ENCODE measurements around the gene SELENOO. TPM values are rescaled to one million over a fixed set of nuclear protein-coding genes. Genes with fewer than 3 reads are reported as not detected.
A peak's percentile ranks its signal among the peaks of the same experiment; 100 is the strongest.

SELENOO gene
- total and polyA plus RNA-seq, 2 experiments from 2014 or later: 29.8 to 54.5 TPM

DNA sequence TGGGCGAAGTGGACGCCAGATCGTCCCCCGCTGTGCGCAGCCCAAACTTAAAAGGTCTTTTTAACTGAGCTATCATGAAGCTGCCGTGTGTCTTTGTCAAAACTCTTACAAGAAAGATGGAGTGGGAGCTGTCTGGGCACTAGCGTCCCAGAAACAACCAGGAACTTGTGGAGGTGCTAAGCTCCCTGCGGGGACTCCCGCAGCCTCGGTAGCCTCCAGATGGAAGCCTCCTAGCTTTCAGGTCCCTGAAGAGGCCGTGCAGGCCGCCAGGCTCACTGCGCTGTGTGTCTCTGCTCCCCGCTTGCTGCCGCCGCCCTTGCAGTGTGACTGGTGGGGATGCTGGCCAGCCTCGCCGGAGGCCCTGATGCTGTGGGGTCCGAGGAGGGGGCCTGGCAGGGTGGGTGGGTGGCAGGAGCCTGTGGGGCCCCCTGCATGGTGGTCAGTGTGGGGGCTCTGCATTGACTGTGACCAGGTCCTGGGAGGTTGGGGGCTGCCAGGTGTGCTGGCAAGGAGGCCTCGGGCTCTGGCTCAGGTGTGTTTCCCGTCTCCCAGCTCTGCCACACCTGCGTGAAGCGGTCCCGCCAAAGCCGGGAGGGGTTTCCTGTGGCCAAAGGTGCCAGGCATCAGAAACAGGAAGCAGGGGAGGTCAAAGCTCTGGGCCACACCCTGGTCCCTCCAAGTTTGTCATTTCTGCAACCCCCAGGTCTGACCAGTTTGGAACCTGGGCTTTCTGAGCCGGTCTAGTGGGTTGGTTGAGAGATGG, 13.9 kb upstream of the SELENOO start:
- DNase-seq (ENCODE audit: low read depth in 1 of 2, low spot score in 1 of 2): peak in 1 of 2 donors; percentile 18
- Histone ChIP-seq H3K4me1 (ENCODE audit: low read depth) (peaks cover 38% of the 10 kb centered on the region), H3K27ac (peak overlapping the region; percentile 57), H3K27me3 (no peaks in the 10 kb centered on the region), H3K9me3 (ENCODE audit: low read depth) (no peaks in the 10 kb centered on the region), H3K36me3 (no peaks in the 10 kb centered on the region), H3K4me3 (peak overlapping the region; percentile 55)
- TF ChIP-seq, protein P1, sequence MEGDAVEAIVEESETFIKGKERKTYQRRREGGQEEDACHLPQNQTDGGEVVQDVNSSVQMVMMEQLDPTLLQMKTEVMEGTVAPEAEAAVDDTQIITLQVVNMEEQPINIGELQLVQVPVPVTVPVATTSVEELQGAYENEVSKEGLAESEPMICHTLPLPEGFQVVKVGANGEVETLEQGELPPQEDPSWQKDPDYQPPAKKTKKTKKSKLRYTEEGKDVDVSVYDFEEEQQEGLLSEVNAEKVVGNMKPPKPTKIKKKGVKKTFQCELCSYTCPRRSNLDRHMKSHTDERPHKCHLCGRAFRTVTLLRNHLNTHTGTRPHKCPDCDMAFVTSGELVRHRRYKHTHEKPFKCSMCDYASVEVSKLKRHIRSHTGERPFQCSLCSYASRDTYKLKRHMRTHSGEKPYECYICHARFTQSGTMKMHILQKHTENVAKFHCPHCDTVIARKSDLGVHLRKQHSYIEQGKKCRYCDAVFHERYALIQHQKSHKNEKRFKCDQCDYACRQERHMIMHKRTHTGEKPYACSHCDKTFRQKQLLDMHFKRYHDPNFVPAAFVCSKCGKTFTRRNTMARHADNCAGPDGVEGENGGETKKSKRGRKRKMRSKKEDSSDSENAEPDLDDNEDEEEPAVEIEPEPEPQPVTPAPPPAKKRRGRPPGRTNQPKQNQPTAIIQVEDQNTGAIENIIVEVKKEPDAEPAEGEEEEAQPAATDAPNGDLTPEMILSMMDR (IDR thresholded peaks at IDR 0.05; ENCODE audit: low read depth, low read length): no peak

DNA sequence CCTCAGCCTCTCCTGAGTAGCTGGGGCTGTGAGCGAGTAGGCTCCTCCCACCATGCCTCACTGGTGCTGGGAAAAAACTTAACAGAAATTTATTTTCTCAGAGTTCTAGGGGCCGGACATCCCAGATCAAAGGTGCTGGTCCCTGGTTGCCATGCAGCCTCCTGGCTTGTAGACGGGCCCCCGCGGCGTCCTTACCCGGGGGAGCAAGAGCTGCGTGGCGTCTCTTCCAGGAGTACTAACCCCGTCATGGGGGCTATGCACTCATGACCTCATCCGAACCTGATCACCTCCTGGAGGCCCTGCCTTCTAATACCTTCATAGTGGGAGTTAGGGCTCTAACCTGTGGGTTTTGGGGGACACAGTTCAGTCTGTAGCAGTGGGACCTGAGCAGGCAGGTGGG, 12.5 kb upstream of the SELENOO start:
- Histone ChIP-seq H3K36me3 (no peaks in the 10 kb centered on the region), H3K4me1 (ENCODE audit: low read depth) (peaks cover 38% of the 10 kb centered on the region)
- DNase-seq (ENCODE audit: low read depth in 1 of 2, low spot score in 1 of 2): no peak

DNA sequence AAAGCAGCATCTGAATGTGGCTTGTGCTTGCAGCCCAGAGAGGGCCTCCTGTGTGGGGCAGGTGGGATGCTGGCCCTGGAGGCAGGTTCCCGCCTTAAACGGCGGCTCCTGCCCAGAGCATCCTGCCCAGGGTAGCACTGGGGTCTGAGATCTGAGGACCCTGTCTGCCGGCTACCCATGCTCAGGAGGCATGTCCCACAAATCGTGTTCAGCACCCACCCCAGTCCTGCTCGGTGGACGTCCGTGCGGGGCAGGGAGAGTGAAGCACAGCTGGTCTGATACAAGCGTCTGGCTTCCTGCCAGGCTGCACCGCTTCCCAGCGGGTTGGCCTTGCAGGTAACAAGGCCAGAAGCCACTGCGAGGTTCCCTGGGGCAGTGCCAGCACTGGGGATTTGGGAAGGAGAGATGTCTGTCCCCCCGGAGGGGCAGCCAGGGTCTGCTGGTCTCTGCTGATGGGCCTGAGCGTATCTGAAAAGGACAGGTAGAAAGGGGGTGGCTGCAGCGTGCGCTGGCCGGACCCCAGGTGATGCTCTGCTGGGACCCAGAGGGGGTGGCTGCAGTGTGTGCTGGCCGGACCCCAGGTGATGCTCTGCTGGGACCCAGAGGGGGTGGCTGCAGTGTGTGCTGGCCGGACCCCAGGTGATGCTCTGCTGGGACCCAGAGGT, 11.5 kb upstream of the SELENOO start:
- Histone ChIP-seq H3K4me3 (no peak overlapping the region), H3K4me1 (ENCODE audit: low read depth) (peaks cover 31% of the 10 kb centered on the region), H3K27ac (peak overlapping the region; percentile 93), H3K36me3 (no peaks in the 10 kb centered on the region), H3K9me3 (ENCODE audit: low read depth) (no peaks in the 10 kb centered on the region), H3K27me3 (no peaks in the 10 kb centered on the region)
- TF ChIP-seq, protein P1 (IDR thresholded peaks at IDR 0.05; ENCODE audit: low read depth, low read length): no peak
- DNase-seq (ENCODE audit: low read depth in 1 of 2, low spot score in 1 of 2): no peak

More for the DNA sequence above, 12.5 kb upstream of the SELENOO start:
- Histone ChIP-seq H3K27ac (peak overlapping the region; percentile 13), H3K27me3 (no peaks in the 10 kb centered on the region), H3K4me3 (no peak overlapping the region), H3K9me3 (ENCODE audit: low read depth) (no peaks in the 10 kb centered on the region)
- TF ChIP-seq, protein P1 (IDR thresholded peaks at IDR 0.05; ENCODE audit: low read depth, low read length): no peak

DNA sequence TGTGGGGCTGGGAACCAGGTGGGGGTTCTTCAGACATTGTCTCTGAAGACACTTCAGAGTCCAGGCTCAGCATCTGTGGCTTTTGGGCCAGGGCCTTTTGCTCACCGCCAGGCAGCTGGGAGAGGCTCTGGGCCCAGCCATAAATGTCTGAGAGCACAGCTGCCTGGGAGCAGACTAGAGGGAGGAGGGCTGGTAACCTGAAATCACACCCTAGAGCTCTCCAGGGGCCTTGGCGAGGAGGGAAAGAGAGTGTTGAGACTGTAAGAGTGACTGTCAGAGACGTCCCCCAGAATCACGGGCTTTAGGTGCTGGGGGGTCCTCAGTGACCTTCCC, 11.0 kb upstream of the SELENOO start:
- Histone ChIP-seq H3K4me1 (ENCODE audit: low read depth) (peaks cover 29% of the 10 kb centered on the region), H3K27ac (peak overlapping the region; percentile 93), H3K36me3 (no peaks in the 10 kb centered on the region), H3K27me3 (no peaks in the 10 kb centered on the region), H3K9me3 (ENCODE audit: low read depth) (no peaks in the 10 kb centered on the region), H3K4me3 (no peak overlapping the region)
- no peak for DNase-seq (ENCODE audit: low read depth in 1 of 2, low spot score in 1 of 2)
- TF ChIP-seq, protein P1 (IDR thresholded peaks at IDR 0.05; ENCODE audit: low read depth, low read length): no peak

DNA sequence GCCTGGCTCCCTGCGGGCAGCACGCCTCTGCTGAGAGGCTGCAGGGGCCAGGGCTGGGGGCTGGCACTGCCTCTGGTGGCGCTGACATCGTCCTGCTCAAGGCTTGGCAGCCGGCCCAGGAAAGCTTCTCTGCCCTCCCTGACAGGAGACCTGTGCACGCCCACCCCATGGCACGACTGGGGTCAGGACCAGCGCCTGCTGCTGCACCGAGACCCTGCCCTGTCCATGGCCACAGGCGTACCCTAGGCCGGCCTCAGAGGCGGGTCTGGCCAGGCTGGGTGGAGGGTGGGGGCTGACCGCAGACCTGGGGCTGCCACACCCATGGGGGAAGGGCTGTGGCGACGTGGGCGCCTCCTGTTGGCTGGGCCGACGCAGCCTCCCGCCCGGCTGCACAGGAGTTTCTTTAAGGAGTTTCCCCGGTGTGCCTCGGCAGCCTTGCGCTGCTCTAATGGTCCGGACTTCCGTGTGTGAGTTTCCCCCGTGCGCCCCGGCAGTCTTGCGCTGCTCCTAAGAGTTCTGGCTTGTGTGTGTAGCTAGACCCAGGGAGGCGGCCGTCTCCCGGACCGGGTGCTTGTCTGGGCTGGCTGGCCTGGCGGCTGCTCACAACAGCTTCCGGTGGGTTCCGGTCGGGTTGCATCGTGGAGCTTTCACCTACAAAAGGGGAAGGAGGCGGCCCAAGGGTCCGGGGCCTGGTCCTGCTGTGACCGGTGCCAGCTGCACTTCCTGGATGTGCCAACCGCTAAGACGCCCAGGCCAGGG, 10.4 kb upstream of the SELENOO start:
- H3K27ac ChIP-seq: peak overlapping the region; percentile 93
- H3K4me1 ChIP-seq (ENCODE audit: low read depth): peaks cover 29% of the 10 kb centered on the region
- H3K36me3 ChIP-seq: no peaks in the 10 kb centered on the region
- DNase-seq (ENCODE audit: low read depth in 1 of 2, low spot score in 1 of 2): peak; percentile 43 to 50
- no peaks in the 10 kb centered on the region for H3K9me3 ChIP-seq (ENCODE audit: low read depth)
- H3K4me3 ChIP-seq: no peak overlapping the region
- TF ChIP-seq, protein P1 (IDR thresholded peaks at IDR 0.05; ENCODE audit: low read depth, low read length): peak; percentile 32
- no peaks in the 10 kb centered on the region for H3K27me3 ChIP-seq
